ENCODE measurements around the gene CHURC1. TPM values are rescaled to one million over a fixed set of nuclear protein-coding genes. Genes with fewer than 3 reads are reported as not detected.

CHURC1 gene
- total RNA-seq, 1 donor from 2014 or later = 59.8 TPM

GRCh38 chr14:64919215-64919614 lies 5.0 kb downstream of the CHURC1 start:
- H3K27me3 Mint-ChIP-seq (ENCODE audit: insufficient read depth, low read depth) = no peaks in the 10 kb centered on the region
- Histone ChIP-seq H3K9me3 (ENCODE audit: low read depth) (no peaks in the 10 kb centered on the region), H3K79me2 (ENCODE audit: low read depth) (peaks cover 53% of the 10 kb centered on the region), H3K4me2 (no peak overlapping the region), H3K4me1 (peaks cover 10% of the 10 kb centered on the region), H3K27ac (no peak overlapping the region), H3K36me3 (no peaks in the 10 kb centered on the region), H3F3A (ENCODE audit: low read depth) (no peaks in the 10 kb centered on the region), H4K20me1 (ENCODE audit: low read depth) (peaks cover 12% of the 10 kb centered on the region), H3K9ac (no peak overlapping the region), H2AFZ (replicated peaks) (no peak overlapping the region), H3K27me3 (no peaks in the 10 kb centered on the region), H3K4me3 (no peak overlapping the region)
- H3K27ac Mint-ChIP-seq = no peak overlapping the region
- TF ChIP-seq CTCF (IDR thresholded peaks at IDR 0.05) (no peak), EZH2 (IDR thresholded peaks at IDR 0.05) (no peak), EZH2phosphoT487 (IDR thresholded peaks at IDR 0.05) (no peak)
- peaks cover 12% of the 10 kb centered on the region for H3K4me1 Mint-ChIP-seq
- H3K36me3 Mint-ChIP-seq = peaks cover 1% of the 10 kb centered on the region
- no peak overlapping the region for H3K4me3 Mint-ChIP-seq
- H3K9me3 Mint-ChIP-seq = no peaks in the 10 kb centered on the region
- DNase-seq (ENCODE audit: low spot score) = no peak

GRCh38 chr14:64919618-64920017 lies 5.4 kb downstream of the CHURC1 start:
- H3K27ac ChIP-seq = no peak overlapping the region
- H2AFZ ChIP-seq (replicated peaks) = no peak overlapping the region
- Mint-ChIP-seq H3K27ac (no peak overlapping the region), H3K36me3 (peaks cover 3% of the 10 kb centered on the region), H3K4me3 (no peak overlapping the region), H3K27me3 (ENCODE audit: insufficient read depth, low read depth) (no peaks in the 10 kb centered on the region), H3K9me3 (no peaks in the 10 kb centered on the region), H3K4me1 (peaks cover 12% of the 10 kb centered on the region)
- peaks cover 1% of the 10 kb centered on the region for H3K36me3 ChIP-seq
- peaks cover 3% of the 10 kb centered on the region for H3F3A ChIP-seq (ENCODE audit: low read depth)
- no peak overlapping the region for H3K4me2 ChIP-seq
- peaks cover 10% of the 10 kb centered on the region for H3K4me1 ChIP-seq
- H4K20me1 ChIP-seq (ENCODE audit: low read depth) = peaks cover 12% of the 10 kb centered on the region
- TF ChIP-seq EZH2phosphoT487 (IDR thresholded peaks at IDR 0.05) = no peak
- no peak for TF ChIP-seq EZH2 (IDR thresholded peaks at IDR 0.05)
- no peak for TF ChIP-seq CTCF (IDR thresholded peaks at IDR 0.05)
- no peak for DNase-seq (ENCODE audit: low spot score)
- peaks cover 50% of the 10 kb centered on the region for H3K79me2 ChIP-seq (ENCODE audit: low read depth)
- no peak overlapping the region for H3K4me3 ChIP-seq
- H3K27me3 ChIP-seq = no peaks in the 10 kb centered on the region
- H3K9me3 ChIP-seq (ENCODE audit: low read depth) = no peaks in the 10 kb centered on the region
- H3K9ac ChIP-seq = no peak overlapping the region

GRCh38 chr14:64920465-64920864 lies 6.2 kb downstream of the CHURC1 start:
- Mint-ChIP-seq H3K27me3 (ENCODE audit: insufficient read depth, low read depth) (no peaks in the 10 kb centered on the region), H3K36me3 (peaks cover 4% of the 10 kb centered on the region), H3K4me3 (no peak overlapping the region), H3K4me1 (peaks cover 4% of the 10 kb centered on the region), H3K27ac (no peak overlapping the region), H3K9me3 (no peaks in the 10 kb centered on the region)
- Histone ChIP-seq H3K9me3 (ENCODE audit: low read depth) (no peaks in the 10 kb centered on the region), H3K27ac (no peak overlapping the region), H3K4me1 (peaks cover 5% of the 10 kb centered on the region), H4K20me1 (ENCODE audit: low read depth) (peaks cover 5% of the 10 kb centered on the region), H3K27me3 (no peaks in the 10 kb centered on the region), H2AFZ (replicated peaks) (no peak overlapping the region), H3K4me2 (no peak overlapping the region), H3F3A (ENCODE audit: low read depth) (peaks cover 7% of the 10 kb centered on the region), H3K9ac (no peak overlapping the region), H3K36me3 (peaks cover 7% of the 10 kb centered on the region), H3K79me2 (ENCODE audit: low read depth) (peaks cover 42% of the 10 kb centered on the region), H3K4me3 (no peak overlapping the region)
- no peak for TF ChIP-seq CTCF (IDR thresholded peaks at IDR 0.05)
- no peak for TF ChIP-seq EZH2phosphoT487 (IDR thresholded peaks at IDR 0.05)
- TF ChIP-seq EZH2 (IDR thresholded peaks at IDR 0.05) = no peak
- no peak for DNase-seq (ENCODE audit: low spot score)

Measured in neural progenitor cell (in vitro differentiated cells).